ENCODE results near the gene POU2AF1. TPM values are rescaled to one million over a fixed set of nuclear protein-coding genes. Genes with fewer than 3 reads are reported as not detected.
A peak's percentile ranks its signal among the peaks of the same experiment; 100 is the strongest.

Gene POU2AF1
- total and polyA plus RNA-seq, 2 of the 13 experiments (the other 11 are each of a cell fraction or from before 2014, with no cell fraction given) = 1.9 to 3.6 TPM

DNA sequence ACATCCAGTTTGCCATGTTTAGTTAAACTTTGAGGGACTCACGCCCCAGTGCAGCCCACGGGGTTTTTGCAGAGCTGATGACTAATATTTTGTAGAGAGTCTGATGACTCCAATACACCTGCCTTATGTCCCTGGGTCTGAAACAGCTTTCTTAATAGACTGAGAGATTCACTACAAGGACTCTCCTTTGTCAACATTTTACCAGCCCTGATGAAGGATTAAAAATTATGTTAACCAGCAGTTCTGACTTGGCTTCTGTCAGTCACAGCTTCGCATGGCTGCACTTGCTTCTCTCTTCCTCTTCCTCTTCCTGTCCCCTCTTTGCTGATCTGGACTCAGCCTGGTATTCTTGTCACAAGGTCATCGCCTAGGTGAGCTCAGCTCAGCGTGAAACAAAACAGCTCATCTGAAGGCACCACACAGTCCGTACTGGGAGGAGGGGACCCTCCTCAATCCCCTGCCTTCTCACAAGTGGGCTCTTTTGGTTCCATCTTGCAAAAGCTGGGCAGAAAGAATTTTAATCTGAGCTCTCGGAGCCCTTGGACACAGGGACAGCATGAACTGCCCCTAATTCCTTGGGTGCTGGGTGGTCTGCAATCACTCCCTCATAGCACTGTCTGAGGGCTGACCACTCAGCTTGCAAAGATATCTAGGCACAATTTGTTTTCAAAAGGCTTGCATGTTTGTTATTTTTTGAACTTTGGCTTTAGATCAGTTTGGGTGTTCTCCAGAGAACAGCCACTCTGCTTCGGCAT, 38.1 kb upstream of the POU2AF1 start (continued):
- TF ChIP-seq, protein P1, sequence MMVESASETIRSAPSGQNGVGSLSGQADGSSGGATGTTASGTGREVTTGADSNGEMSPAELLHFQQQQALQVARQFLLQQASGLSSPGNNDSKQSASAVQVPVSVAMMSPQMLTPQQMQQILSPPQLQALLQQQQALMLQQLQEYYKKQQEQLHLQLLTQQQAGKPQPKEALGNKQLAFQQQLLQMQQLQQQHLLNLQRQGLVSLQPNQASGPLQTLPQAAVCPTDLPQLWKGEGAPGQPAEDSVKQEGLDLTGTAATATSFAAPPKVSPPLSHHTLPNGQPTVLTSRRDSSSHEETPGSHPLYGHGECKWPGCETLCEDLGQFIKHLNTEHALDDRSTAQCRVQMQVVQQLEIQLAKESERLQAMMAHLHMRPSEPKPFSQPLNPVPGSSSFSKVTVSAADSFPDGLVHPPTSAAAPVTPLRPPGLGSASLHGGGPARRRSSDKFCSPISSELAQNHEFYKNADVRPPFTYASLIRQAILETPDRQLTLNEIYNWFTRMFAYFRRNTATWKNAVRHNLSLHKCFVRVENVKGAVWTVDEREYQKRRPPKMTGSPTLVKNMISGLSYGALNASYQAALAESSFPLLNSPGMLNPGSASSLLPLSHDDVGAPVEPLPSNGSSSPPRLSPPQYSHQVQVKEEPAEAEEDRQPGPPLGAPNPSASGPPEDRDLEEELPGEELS (CRISPR knock-in tag; IDR thresholded peaks at IDR 0.05) = no peak
- TF ChIP-seq MIXL1 (CRISPR knock-in tag; IDR thresholded peaks at IDR 0.05) = peak; percentile 30; the same call in 1 of the 2 replicates
- TF ChIP-seq ZNF572 (CRISPR knock-in tag; IDR thresholded peaks at IDR 0.05) = no peak
- TF ChIP-seq, protein P2, sequence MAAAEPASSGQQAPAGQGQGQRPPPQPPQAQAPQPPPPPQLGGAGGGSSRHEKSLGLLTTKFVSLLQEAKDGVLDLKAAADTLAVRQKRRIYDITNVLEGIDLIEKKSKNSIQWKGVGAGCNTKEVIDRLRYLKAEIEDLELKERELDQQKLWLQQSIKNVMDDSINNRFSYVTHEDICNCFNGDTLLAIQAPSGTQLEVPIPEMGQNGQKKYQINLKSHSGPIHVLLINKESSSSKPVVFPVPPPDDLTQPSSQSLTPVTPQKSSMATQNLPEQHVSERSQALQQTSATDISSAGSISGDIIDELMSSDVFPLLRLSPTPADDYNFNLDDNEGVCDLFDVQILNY (CRISPR knock-in tag; conservative IDR thresholded peaks at IDR 0.05) = no peak
- TF ChIP-seq WIZ (CRISPR knock-in tag; IDR thresholded peaks at IDR 0.05) = no peak
- TF ChIP-seq SNAPC2 (CRISPR knock-in tag; IDR thresholded peaks at IDR 0.05) = no peak
- TF ChIP-seq ZNF652 (CRISPR knock-in tag; IDR thresholded peaks at IDR 0.05; ENCODE audit: borderline replicate concordance, low read depth) = no peak
- TF ChIP-seq, protein P3, sequence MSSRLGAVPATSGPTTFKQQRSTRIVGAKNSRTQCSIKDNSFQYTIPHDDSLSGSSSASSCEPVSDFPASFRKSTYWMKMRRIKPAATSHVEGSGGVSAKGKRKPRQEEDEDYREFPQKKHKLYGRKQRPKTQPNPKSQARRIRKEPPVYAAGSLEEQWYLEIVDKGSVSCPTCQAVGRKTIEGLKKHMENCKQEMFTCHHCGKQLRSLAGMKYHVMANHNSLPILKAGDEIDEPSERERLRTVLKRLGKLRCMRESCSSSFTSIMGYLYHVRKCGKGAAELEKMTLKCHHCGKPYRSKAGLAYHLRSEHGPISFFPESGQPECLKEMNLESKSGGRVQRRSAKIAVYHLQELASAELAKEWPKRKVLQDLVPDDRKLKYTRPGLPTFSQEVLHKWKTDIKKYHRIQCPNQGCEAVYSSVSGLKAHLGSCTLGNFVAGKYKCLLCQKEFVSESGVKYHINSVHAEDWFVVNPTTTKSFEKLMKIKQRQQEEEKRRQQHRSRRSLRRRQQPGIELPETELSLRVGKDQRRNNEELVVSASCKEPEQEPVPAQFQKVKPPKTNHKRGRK (CRISPR knock-in tag; IDR thresholded peaks at IDR 0.05) = no peak
- TF ChIP-seq SAP130 (CRISPR knock-in tag; IDR thresholded peaks at IDR 0.05; ENCODE audit: low read depth) = peak; percentile 54; the same call in 1 of the 2 replicates
- no peak for TF ChIP-seq GPN1 (CRISPR knock-in tag; IDR thresholded peaks at IDR 0.05; ENCODE audit: borderline replicate concordance)
- no peak for TF ChIP-seq NR1H2 (CRISPR knock-in tag; IDR thresholded peaks at IDR 0.05; ENCODE audit: borderline replicate concordance, low read depth)
- TF ChIP-seq ZNF746 (CRISPR knock-in tag; IDR thresholded peaks at IDR 0.05) = no peak
- TF ChIP-seq CBX2 (IDR thresholded peaks at IDR 0.05; ENCODE audit: low read depth, low read length) = no peak
- TF ChIP-seq CBX2 (CRISPR knock-in tag; IDR thresholded peaks at IDR 0.05; ENCODE audit: low read depth) = no peak
- TF ChIP-seq ZMYM4 (CRISPR knock-in tag; IDR thresholded peaks at IDR 0.05) = no peak
- no peak for TF ChIP-seq TCF7L2 (IDR thresholded peaks at IDR 0.05; ENCODE audit: low read depth, low read length)
- no peak for TF ChIP-seq ZNF556 (CRISPR knock-in tag; IDR thresholded peaks at IDR 0.05; ENCODE audit: borderline replicate concordance)
- no peak for TF ChIP-seq PAX8 (CRISPR knock-in tag; IDR thresholded peaks at IDR 0.05; ENCODE audit: borderline replicate concordance)
- TF ChIP-seq ZNF557 (CRISPR knock-in tag; IDR thresholded peaks at IDR 0.05) = no peak
- no peak for TF ChIP-seq ZBTB38 (CRISPR knock-in tag; IDR thresholded peaks at IDR 0.05)
- no peak for TF ChIP-seq MXI1 (IDR thresholded peaks at IDR 0.05; ENCODE audit: borderline replicate concordance, low read depth, low read length)
- TF ChIP-seq ZFP36 (IDR thresholded peaks at IDR 0.05; ENCODE audit: borderline replicate concordance, low read depth, low read length, partially characterized antibody) = no peak
- TF ChIP-seq, protein P4, sequence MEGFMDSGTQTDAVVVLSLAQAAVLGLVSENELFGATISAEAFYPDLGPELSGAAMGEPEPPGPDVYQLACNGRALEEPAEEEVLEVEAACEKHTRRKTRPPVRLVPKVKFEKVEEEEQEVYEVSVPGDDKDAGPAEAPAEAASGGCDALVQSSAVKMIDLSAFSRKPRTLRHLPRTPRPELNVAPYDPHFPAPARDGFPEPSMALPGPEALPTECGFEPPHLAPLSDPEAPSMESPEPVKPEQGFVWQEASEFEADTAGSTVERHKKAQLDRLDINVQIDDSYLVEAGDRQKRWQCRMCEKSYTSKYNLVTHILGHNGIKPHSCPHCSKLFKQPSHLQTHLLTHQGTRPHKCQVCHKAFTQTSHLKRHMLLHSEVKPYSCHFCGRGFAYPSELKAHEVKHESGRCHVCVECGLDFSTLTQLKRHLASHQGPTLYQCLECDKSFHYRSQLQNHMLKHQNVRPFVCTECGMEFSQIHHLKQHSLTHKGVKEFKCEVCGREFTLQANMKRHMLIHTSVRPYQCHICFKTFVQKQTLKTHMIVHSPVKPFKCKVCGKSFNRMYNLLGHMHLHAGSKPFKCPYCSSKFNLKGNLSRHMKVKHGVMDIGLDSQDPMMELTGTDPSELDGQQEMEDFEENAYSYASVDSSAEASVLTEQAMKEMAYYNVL (CRISPR knock-in tag; IDR thresholded peaks at IDR 0.05; ENCODE audit: borderline replicate concordance) = peak; percentile 44; the same call in 1 of the 2 replicates
